WTC11 (cell line): ENCODE measurements around the gene CSTA. TPM values are rescaled to one million over a fixed set of nuclear protein-coding genes. Genes with fewer than 3 reads are reported as not detected.

Source experiments
- ATAC-seq: fragments of 200-7000 bp; cut with Tn5 transposase; 2 replicates; pipeline ENCODE4 v1.10.0; 2021; ENCODE audit warnings: mild to moderate bottlenecking, moderate library complexity
- CTCF ChIA-PET: fragments of 300-600 bp; sonication (Branson Sonifier 250); formaldehyde crosslinking; loops from one replicate; lab custom pipeline; 2021; ENCODE audit warnings: antibody characterized with exemption; lab: Charles Lee
- POLR2A ChIA-PET: fragments of 350-600 bp; sonication (Branson Sonifier 250); formaldehyde crosslinking; loops from one replicate; lab custom pipeline; 2021; ENCODE audit warnings: antibody characterized with exemption; lab: Charles Lee
- DNase-seq: peaks from one replicate; pipeline ENCODE4 v3.0.0; 2021; ENCODE audit warnings: low spot score
- H3K27ac Mint-ChIP-seq: 2 replicates; pipeline ENCODE4 v1.8.0; 2021; ENCODE audit warnings: mixed read lengths
- H3K27me3 Mint-ChIP-seq: 2 replicates; pipeline ENCODE4 v1.8.0; 2021; ENCODE audit warnings: low read depth, mild to moderate bottlenecking, moderate library complexity, mixed read lengths
- H3K36me3 Mint-ChIP-seq: 2 replicates; pipeline ENCODE4 v1.8.0; 2021; ENCODE audit warnings: mixed read lengths
- H3K4me1 Mint-ChIP-seq: 2 replicates; pipeline ENCODE4 v1.8.0; 2022; ENCODE audit warnings: mixed read lengths
- H3K4me3 Mint-ChIP-seq: 2 replicates; pipeline ENCODE4 v1.8.0; 2021; ENCODE audit warnings: mild to moderate bottlenecking, moderate library complexity, mixed read lengths
- H3K9me3 Mint-ChIP-seq: 2 replicates; pipeline ENCODE4 v1.8.0; 2021; ENCODE audit warnings: mixed read lengths
- ARID4B ChIP-seq: sonication (generic); formaldehyde crosslinking; IDR thresholded peaks from 2 replicates; pipeline ENCODE4 v1.8.0; 2023; ENCODE audit warnings: missing genetic modification reagents, mild to moderate bottlenecking, borderline replicate concordance
- ATF1 ChIP-seq: sonication (generic); formaldehyde crosslinking; IDR thresholded peaks from 2 replicates; pipeline ENCODE4 v1.8.1; 2023; ENCODE audit warnings: mild to moderate bottlenecking, moderate library complexity, missing genetic modification reagents
- CDX4 ChIP-seq: fragments of 250-450 bp; sonication (Bioruptor Pico); IDR thresholded peaks from 2 replicates; pipeline ENCODE4 v1.9.0; 2021; ENCODE audit warnings: moderate library complexity, mild to moderate bottlenecking, inconsistent platforms, borderline replicate concordance
- E2F5 ChIP-seq: sonication (generic); formaldehyde crosslinking; IDR thresholded peaks from 2 replicates; pipeline ENCODE4 v1.8.1; 2022; ENCODE audit warnings: mild to moderate bottlenecking, moderate library complexity, missing genetic modification reagents
- FOXK1 ChIP-seq: sonication (generic); formaldehyde crosslinking; IDR thresholded peaks from 2 replicates; pipeline ENCODE4 v1.8.0; 2022; ENCODE audit warnings: mild to moderate bottlenecking, moderate library complexity, missing genetic modification reagents
- GTF2I ChIP-seq: fragments of 250-450 bp; sonication (Bioruptor Pico); conservative IDR thresholded peaks from 2 replicates; pipeline ENCODE4 v1.4.0; 2021; ENCODE audit warnings: mild to moderate bottlenecking
- JAZF1 ChIP-seq: fragments of 250-450 bp; sonication (Bioruptor Pico); IDR thresholded peaks from 2 replicates; pipeline ENCODE4 v1.9.0; 2021; ENCODE audit warnings: moderate library complexity, mild to moderate bottlenecking, inconsistent platforms
- MYBL2 ChIP-seq: sonication (generic); formaldehyde crosslinking; IDR thresholded peaks from 2 replicates; pipeline ENCODE4 v1.8.1; 2023; ENCODE audit warnings: mild to moderate bottlenecking, moderate library complexity, missing genetic modification reagents
- NFE2L1 ChIP-seq: sonication (generic); formaldehyde crosslinking; IDR thresholded peaks from 2 replicates; pipeline ENCODE4 v1.8.1; 2023; ENCODE audit warnings: missing genetic modification reagents
- NR1H2 ChIP-seq: sonication (generic); formaldehyde crosslinking; IDR thresholded peaks from 2 replicates; pipeline ENCODE4 v1.9.0; 2021; ENCODE audit warnings: mild to moderate bottlenecking, moderate library complexity, missing genetic modification reagents
- SMAD3 ChIP-seq: sonication (generic); formaldehyde crosslinking; IDR thresholded peaks from 2 replicates; pipeline ENCODE4 v1.8.0; 2022; ENCODE audit warnings: missing genetic modification reagents, mild to moderate bottlenecking, borderline replicate concordance
- SMAD4 ChIP-seq: sonication (generic); formaldehyde crosslinking; IDR thresholded peaks from 2 replicates; pipeline ENCODE4 v1.8.0; 2022; ENCODE audit warnings: mild to moderate bottlenecking, missing genetic modification reagents
- SOX15 ChIP-seq: fragments of 250-450 bp; sonication (Bioruptor Pico); IDR thresholded peaks from 2 replicates; pipeline ENCODE4 v1.9.0; 2021; ENCODE audit warnings: mild to moderate bottlenecking
- STAT6 ChIP-seq: sonication (generic); formaldehyde crosslinking; conservative IDR thresholded peaks from 2 replicates; pipeline ENCODE4 v1.8.1; 2023; ENCODE audit warnings: mild to moderate bottlenecking, low read depth, missing genetic modification reagents, moderate library complexity
- ZBTB21 ChIP-seq: sonication (generic); formaldehyde crosslinking; IDR thresholded peaks from 2 replicates; pipeline ENCODE4 v1.8.1; 2023; ENCODE audit warnings: mild to moderate bottlenecking, missing genetic modification reagents, borderline replicate concordance
- ZNF232 ChIP-seq: sonication (generic); formaldehyde crosslinking; IDR thresholded peaks from 2 replicates; pipeline ENCODE4 v1.8.0; 2022; ENCODE audit warnings: mild to moderate bottlenecking, missing genetic modification reagents
- ZSCAN18 ChIP-seq: fragments of 250-450 bp; sonication (Bioruptor Pico); IDR thresholded peaks from 2 replicates; pipeline ENCODE4 v2.1.2; 2022; ENCODE audit warnings: mild to moderate bottlenecking, moderate library complexity
- total RNA-seq: library from RNA; stranded (reverse); gene quantifications from 3 replicates; pipeline ENCODE4 v1.2.3, GENCODE V29; 2021
- TF ChIP-seq, protein P1 (sequence below): sonication (generic); formaldehyde crosslinking; IDR thresholded peaks from 2 replicates; pipeline ENCODE4 v1.8.1; 2023; ENCODE audit warnings: mild to moderate bottlenecking, missing genetic modification reagents, moderate library complexity
- TF ChIP-seq, protein P2 (sequence below): sonication (generic); formaldehyde crosslinking; IDR thresholded peaks from 2 replicates; pipeline ENCODE4 v1.8.1; 2023; ENCODE audit warnings: mild to moderate bottlenecking, missing genetic modification reagents, moderate library complexity
- TF ChIP-seq, protein P3 (sequence below): fragments of 250-450 bp; sonication (Bioruptor Pico); IDR thresholded peaks from 2 replicates; pipeline ENCODE4 v1.8.0; 2021; ENCODE audit warnings: mild to moderate bottlenecking

CSTA gene
- total RNA-seq, 1 experiment from 2014 or later: not detected

- ATAC-seq (no peak), DNase-seq (no peak)
- Mint-ChIP-seq H3K4me3 (no peak overlapping the region), H3K27ac (no peak overlapping the region), H3K4me1 (no peaks in the 10 kb centered on the region), H3K9me3 (no peaks in the 10 kb centered on the region), H3K36me3 (peaks cover 7% of the 10 kb centered on the region), H3K27me3 (no peaks in the 10 kb centered on the region)
- ChIA-PET POLR2A (no interaction called here), CTCF (interaction anchor here (0.8 to 1.3 kb wide), 4 partner anchors 48 to 252 kb away, joined by 3 to 6 read pairs (median 3); no protein-coding TSS in a partner anchor)
- TF ChIP-seq SMAD3 (CRISPR knock-in tag): no peak
- TF ChIP-seq STAT6: no peak
- TF ChIP-seq ATF1 (CRISPR knock-in tag): no peak
- TF ChIP-seq SMAD4 (CRISPR knock-in tag): no peak
- TF ChIP-seq ZSCAN18 (CRISPR knock-in tag): no peak
- TF ChIP-seq NFE2L1 (CRISPR knock-in tag): no peak
- no peak for TF ChIP-seq MYBL2 (CRISPR knock-in tag)
- TF ChIP-seq, protein P1, sequence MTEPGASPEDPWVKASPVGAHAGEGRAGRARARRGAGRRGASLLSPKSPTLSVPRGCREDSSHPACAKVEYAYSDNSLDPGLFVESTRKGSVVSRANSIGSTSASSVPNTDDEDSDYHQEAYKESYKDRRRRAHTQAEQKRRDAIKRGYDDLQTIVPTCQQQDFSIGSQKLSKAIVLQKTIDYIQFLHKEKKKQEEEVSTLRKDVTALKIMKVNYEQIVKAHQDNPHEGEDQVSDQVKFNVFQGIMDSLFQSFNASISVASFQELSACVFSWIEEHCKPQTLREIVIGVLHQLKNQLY (CRISPR knock-in tag): no peak
- TF ChIP-seq, protein P2, sequence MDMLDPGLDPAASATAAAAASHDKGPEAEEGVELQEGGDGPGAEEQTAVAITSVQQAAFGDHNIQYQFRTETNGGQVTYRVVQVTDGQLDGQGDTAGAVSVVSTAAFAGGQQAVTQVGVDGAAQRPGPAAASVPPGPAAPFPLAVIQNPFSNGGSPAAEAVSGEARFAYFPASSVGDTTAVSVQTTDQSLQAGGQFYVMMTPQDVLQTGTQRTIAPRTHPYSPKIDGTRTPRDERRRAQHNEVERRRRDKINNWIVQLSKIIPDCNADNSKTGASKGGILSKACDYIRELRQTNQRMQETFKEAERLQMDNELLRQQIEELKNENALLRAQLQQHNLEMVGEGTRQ (CRISPR knock-in tag): no peak
- no peak for TF ChIP-seq NR1H2
- no peak for TF ChIP-seq JAZF1
- TF ChIP-seq, protein P3, sequence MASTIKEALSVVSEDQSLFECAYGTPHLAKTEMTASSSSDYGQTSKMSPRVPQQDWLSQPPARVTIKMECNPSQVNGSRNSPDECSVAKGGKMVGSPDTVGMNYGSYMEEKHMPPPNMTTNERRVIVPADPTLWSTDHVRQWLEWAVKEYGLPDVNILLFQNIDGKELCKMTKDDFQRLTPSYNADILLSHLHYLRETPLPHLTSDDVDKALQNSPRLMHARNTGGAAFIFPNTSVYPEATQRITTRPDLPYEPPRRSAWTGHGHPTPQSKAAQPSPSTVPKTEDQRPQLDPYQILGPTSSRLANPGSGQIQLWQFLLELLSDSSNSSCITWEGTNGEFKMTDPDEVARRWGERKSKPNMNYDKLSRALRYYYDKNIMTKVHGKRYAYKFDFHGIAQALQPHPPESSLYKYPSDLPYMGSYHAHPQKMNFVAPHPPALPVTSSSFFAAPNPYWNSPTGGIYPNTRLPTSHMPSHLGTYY: no peak
- no peak for TF ChIP-seq FOXK1
- no peak for TF ChIP-seq SOX15 (CRISPR knock-in tag)
- no peak for TF ChIP-seq ZBTB21
- TF ChIP-seq E2F5 (CRISPR knock-in tag): no peak
- no peak for TF ChIP-seq ARID4B
- TF ChIP-seq ZNF232: no peak
- no peak for TF ChIP-seq CDX4 (CRISPR knock-in tag)
- no peak for TF ChIP-seq GTF2I (CRISPR knock-in tag)
Measured at GRCh38 chr3:122353893-122354401, 28.9 kb downstream of the CSTA start.
